NCI-H2081 (cell line): ENCODE results near the gene BORCS5.

Experiments used
- DNase-seq, 2 experiments: peaks; one replicate each; lab custom pipeline; 2025; lab: John Stamatoyannopoulos, UW

The BORCS5 gene

DNA sequence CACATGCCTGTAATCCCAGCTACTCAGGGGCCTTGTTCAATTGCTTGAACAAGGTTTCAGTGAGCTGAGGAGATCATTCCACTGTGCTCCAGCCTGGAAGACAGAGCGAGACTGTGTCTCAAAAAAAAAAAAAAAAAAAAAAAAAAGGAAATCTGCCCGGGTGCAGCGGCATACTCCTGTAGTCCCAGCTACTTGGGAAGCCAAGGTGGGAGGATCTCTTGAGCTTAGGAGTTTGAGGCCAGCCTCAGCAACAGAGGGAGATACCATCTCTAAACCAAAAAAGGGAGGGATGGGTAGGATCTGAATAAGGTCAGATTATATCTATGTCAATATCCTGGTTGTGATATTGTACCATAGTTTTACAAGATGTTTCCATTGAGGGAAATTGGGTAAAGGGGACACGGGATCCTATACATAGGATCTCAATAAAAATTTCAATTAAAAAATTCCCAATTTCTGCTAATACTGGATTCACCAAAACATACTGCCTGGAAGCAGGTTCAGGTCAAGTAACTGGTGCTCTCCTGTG, 76.4 kb downstream of the BORCS5 start:
- no peak for DNase-seq

GRCh38 chr12:12436831-12437345, 80.0 kb downstream of the BORCS5 start:
- DNase-seq, result no peak

GRCh38 chr12:12439636-12440035, 82.8 kb downstream of the BORCS5 start:
- DNase-seq, result no peak

GRCh38 chr12:12440784-12441428, 84.0 kb downstream of the BORCS5 start:
- DNase-seq, result peak; percentile 85 to 96

DNA sequence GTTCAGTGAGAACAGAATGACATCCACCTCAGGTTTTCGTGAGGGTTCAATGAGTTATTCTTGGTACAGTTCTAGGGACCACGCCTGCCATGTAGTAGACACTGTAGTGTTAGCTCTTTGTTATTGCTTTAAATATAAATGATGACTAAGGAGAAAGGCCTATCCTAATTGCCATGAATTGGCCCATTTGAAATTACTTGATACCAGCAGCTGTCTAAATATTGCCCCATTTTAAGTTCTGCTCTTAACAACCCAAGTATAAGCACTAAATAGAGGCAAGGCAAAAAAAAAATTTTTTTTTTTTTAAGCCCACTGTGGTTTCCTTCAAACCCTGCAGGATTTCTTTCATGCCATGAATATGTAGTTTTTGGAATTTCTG, 84.5 kb downstream of the BORCS5 start:
- DNase-seq, result peak; percentile 61 to 90

GRCh38 chr12:12441843-12442461, 85.1 kb downstream of the BORCS5 start:
- no peak for DNase-seq

- no peak for DNase-seq
Measured at GRCh38 chr12:12442548-12443071, 85.7 kb downstream of the BORCS5 start.

DNA sequence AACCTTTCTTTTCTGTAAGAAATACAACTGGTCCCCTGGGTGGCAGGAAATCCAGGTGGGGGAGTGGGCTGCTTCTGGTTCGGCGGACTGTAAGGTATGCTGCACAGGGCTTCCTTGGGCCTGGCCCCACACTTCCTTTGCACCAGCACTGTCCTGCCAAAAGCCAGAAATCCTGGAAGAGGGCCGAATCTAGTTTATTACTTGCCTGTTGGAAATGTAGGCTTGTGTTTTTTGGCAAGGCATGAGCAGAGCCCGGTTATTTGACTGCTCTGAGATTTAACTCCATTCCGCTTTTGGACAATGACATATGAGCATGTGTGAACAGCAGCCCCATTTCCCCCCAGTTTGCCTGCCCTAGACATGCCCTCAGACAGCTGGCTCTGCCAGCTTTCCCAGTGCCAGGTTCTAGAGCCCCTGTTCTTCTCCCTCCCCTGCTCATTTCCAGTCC, 86.6 kb downstream of the BORCS5 start:
- DNase-seq, result peak; percentile 41 to 67

DNA sequence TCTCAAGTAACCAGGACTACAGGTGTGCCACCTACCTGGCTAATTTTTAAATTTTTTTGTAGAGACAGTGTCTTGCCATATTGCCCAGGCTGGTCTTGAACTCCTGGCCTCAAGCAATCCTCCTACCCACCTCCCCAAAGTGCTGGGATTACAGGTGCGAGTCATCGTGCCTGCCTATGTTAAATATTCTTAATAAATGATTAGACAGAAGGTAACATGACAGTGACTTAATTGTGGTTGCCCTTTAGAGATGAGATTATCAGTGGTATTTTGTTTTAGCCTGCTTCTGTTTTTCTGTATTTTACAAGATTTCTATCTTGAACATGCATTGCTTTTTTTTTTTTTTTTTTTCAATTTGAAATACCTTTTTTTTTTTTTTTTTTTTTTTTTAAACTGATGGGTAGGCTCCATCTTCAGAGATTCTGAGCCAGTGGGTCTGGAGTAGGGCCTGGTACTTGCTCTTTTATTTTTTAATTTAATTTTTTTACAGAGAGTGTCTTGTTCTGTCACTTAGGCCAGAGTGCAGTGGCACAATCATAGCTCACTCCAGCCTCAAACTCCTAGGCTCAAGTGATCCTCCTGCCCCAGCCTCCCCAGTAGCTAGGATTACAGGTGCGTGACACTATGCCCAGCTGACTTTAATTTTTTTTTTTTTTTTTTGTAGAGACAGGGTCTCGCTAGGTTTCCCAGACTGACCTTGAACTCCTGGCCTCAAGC, 88.4 kb downstream of the BORCS5 start:
- no peak for DNase-seq

DNA sequence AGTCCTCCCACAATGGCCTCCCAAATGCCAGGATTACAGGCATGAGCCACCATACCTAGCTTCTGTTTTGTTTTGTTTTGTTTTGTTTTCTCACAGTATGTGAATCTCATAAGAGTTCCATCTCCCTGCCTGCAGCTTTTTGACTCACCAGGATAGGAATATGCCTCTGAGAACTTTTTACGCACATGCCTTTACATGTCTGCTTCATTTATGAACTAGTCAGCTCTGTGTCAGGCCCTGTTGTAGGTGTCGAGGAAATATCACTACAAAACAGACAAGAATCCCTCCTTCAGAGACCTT, 89.0 kb downstream of the BORCS5 start:
- DNase-seq, result no peak

DNA sequence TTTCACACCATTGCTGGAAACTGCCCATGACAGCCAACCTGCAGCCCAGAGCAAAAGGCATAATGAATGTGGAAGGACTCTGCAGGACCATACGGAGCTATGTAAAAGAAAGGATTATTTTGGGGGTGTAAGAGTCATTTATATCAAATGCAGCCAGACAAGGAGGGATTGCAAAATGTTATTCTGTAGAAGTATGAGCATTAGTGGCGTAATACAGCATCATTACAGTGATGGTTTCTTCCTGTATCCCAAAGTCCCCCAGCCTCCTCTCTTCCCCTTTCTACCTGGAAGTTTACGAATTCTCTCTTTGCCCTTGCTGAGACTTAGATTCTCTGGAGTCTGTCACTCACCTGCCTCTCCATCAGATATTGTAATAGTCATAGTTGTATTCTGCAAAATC, 89.9 kb downstream of the BORCS5 start:
- no peak for DNase-seq

GRCh38 chr12:12447236-12447635, 90.4 kb downstream of the BORCS5 start:
- DNase-seq, result no peak

GRCh38 chr12:12447837-12448236, 91.0 kb downstream of the BORCS5 start:
- DNase-seq, result no peak

GRCh38 chr12:12449533-12450025, 92.7 kb downstream of the BORCS5 start:
- peak; percentile 26 to 57 for DNase-seq

DNA sequence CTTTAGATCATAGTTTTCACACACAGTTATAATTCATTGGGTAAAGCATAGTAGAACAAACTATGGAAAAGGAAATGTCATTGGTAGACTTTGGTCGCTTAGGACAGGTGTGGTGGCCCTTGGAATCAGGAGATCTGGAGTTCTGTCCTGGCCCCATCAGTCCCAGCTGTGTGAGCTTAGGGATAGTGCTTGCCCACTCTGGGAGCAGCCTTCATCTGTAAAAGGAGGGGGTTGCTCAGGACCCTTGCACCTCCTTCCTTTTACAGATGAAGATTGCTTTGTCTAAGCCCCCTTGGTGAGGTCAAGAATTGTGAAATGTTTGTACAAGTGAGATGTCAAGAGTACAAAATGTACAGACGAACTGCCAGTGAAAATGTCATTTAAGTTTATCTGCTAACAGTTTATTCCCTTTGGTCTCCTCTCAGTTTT, 93.2 kb downstream of the BORCS5 start:
- no peak for DNase-seq

- DNase-seq, result no peak
Measured at GRCh38 chr12:12451098-12451497, 94.2 kb downstream of the BORCS5 start.

DNA sequence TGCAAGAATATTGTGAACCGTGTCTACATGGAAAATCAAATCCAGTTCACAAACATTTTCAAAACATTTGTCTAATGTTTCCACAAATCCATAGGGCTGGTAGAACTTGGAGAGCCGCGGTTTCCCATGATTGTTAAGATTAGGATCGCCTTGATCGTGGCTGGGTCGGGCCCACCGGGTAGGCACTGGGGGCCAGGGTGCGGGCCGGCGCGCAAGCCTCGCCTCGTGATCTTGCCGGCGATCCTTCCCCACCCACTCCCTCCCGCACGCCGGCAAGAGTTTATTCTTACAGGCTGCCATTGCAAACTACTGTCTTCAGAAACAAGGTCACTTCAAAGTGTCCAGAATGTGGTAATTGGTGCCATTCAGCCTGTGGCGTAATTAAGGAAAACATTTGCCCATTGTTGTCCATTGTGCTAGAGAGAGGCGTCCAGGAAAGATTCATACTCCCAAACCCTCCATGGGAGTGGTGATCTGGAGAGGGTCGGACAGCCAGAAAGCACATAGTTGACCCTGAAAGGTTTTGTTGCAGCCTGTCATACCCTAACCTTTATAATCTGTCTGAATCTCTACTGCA, 95.5 kb downstream of the BORCS5 start:
- no peak for DNase-seq

DNA sequence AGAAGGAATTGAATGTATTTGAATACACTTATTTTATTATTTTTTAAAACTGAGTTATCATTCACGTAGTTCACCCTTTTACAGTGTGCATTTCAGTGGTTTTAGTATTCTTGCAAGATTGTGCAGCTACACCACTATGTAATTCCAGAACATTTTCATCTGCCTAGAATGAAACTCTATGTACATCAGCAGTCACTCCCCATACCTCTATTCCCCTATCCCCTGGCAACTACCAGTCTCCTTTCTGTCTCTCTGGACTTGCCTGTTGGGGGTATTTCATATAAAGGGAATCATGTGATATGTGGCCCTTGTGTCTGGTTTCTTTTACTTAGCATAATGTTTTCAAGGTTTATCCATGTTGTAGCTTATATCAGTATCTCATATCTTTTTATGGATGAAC, 96.8 kb downstream of the BORCS5 start:
- no peak for DNase-seq

DNA sequence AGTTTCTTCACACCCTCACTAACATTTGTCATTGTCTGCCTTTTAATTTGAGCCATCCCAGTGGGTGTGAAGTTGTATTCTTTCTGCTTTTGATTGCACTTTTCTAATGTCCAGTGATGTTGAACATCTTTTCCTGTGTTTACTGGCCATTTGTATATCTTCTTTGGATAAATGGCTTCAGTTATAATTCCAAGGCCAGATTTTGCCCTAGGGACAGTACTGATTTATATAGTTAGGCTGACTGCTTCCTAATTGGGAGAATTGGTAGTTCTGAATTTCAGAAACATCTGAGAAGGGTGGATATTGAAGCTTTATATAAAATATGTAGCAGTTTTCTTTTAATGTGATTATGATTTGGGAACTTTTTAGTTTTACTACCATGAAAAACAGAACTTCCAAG, 97.4 kb downstream of the BORCS5 start:
- DNase-seq, result no peak

DNA sequence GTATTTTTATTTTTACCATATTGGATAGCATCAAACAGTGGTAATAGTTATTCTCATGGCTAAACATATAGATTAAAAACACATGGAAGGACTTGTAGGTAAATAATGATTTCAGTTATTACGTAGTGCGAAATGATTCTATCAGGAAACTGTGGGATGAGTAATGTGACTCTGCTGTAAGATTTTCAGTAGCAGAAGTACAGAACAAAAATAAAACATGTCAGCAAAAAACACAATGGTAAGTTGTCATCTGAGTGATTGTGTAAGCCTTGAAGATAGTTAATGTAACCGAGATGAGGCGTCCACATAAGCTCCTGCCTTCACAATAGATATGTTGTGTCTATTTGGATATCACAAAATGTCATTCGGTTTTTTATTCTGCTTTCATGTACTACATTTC, 99.8 kb downstream of the BORCS5 start:
- DNase-seq, result no peak

GRCh38 chr12:12460935-12461922, 104.4 kb downstream of the BORCS5 start:
- no peak for DNase-seq
